Uterus (tissue), 2 donors: ENCODE data around the gene MAPRE2.

Experiments used
- POLR2A ChIP-seq, 2 donors: fragments of 450-650 bp; IDR thresholded peaks; one replicate each; pipeline ENCODE4 v1.6.1; 2016; ENCODE audit warnings: antibody characterized with exemption in 2 of 2, mild to moderate bottlenecking in 1 of 2, moderate library complexity in 1 of 2
- TF ChIP-seq, protein P1 (sequence below), 4 experiments: fragments of 200-600 bp in 2 of 4; fragments of 450-650 bp in 2 of 4; sonication (generic) in 2 of 4; IDR thresholded peaks; one replicate each; pipeline ENCODE4 v1.5.1; 2016 to 2019; ENCODE audit warnings: antibody characterized with exemption in 4 of 4, mild to moderate bottlenecking in 2 of 4, moderate library complexity in 1 of 4

DNA sequence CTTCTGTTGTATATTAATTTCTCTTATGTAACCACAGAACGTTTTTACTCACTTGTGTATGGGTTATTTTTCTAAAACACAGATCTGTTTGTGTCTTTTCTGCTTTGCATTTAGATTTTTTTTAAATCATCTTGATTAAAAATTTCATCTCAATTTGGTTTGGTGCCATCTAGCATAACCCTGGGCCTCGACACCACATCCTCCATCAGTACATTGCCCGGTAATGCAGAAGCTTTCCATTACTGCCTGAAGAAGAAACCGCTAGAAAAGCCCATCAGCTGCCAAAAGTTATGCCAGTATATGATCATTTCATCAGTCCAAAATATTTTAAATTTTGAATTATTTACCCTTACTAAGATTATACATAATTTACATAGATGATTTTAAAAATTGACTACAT lies 26.2 kb downstream of the MAPRE2 start:
- TF ChIP-seq POLR2A (IDR thresholded peaks at IDR 0.05) = no peak
- TF ChIP-seq, protein P1, sequence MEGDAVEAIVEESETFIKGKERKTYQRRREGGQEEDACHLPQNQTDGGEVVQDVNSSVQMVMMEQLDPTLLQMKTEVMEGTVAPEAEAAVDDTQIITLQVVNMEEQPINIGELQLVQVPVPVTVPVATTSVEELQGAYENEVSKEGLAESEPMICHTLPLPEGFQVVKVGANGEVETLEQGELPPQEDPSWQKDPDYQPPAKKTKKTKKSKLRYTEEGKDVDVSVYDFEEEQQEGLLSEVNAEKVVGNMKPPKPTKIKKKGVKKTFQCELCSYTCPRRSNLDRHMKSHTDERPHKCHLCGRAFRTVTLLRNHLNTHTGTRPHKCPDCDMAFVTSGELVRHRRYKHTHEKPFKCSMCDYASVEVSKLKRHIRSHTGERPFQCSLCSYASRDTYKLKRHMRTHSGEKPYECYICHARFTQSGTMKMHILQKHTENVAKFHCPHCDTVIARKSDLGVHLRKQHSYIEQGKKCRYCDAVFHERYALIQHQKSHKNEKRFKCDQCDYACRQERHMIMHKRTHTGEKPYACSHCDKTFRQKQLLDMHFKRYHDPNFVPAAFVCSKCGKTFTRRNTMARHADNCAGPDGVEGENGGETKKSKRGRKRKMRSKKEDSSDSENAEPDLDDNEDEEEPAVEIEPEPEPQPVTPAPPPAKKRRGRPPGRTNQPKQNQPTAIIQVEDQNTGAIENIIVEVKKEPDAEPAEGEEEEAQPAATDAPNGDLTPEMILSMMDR (IDR thresholded peaks at IDR 0.05) = no peak
